HG03378 (cell line): Measurements from ENCODE around the gene CCDC40.

Experiments used
- ATAC-seq: cut with Tn5 transposase; IDR thresholded peaks from one replicate; pipeline ENCODE4 v1.9.1; 2021; ENCODE audit warnings: mild to moderate bottlenecking, moderate library complexity; ENCODE audit not compliant: unreplicated experiment

CCDC40 gene

GRCh38 chr17:80099291-80100034 lies 63.0 kb downstream of the CCDC40 start:
- ATAC-seq: no peak

GRCh38 chr17:80100035-80100323 lies 63.5 kb downstream of the CCDC40 start:
- no peak for ATAC-seq

- ATAC-seq: no peak
These were observed 64.8 kb downstream of the CCDC40 start, which contains the start of gene GAA for GRCh38 chr17:80101011-80101945. TSS of gene GAA (plus strand) at chr17:80101581. CDS start at chr17:80104587, 3,006 bp downstream.

GRCh38 chr17:80101946-80102663 lies 65.7 kb downstream of the CCDC40 start:
- no peak for ATAC-seq

GRCh38 chr17:80102664-80103448 lies 66.4 kb downstream of the CCDC40 start:
- ATAC-seq: no peak

GRCh38 chr17:80103449-80104085 lies 67.1 kb downstream of the CCDC40 start:
- ATAC-seq: no peak

- ATAC-seq: no peak
These were observed 68.0 kb downstream of the CCDC40 start for GRCh38 chr17:80104321-80104955.

- ATAC-seq: no peak
These were observed 68.5 kb downstream of the CCDC40 start for GRCh38 chr17:80104956-80105375.

GRCh38 chr17:80105762-80106161 lies 69.3 kb downstream of the CCDC40 start:
- no peak for ATAC-seq

- no peak for ATAC-seq
These were observed 69.7 kb downstream of the CCDC40 start for GRCh38 chr17:80106176-80106575.

- ATAC-seq: no peak
These were observed 70.3 kb downstream of the CCDC40 start for GRCh38 chr17:80106751-80107150.

- no peak for ATAC-seq
These were observed 71.0 kb downstream of the CCDC40 start for GRCh38 chr17:80107231-80108021.

- ATAC-seq: no peak
These were observed 71.9 kb downstream of the CCDC40 start for GRCh38 chr17:80108036-80108971.

- no peak for ATAC-seq
These were observed 72.7 kb downstream of the CCDC40 start for GRCh38 chr17:80109066-80109660.

GRCh38 chr17:80109713-80110446 lies 73.4 kb downstream of the CCDC40 start:
- no peak for ATAC-seq

GRCh38 chr17:80110447-80110812 lies 74.0 kb downstream of the CCDC40 start:
- ATAC-seq: no peak
